SK-N-SH treated with all-trans-retinoic acid at 6 μM for 48 hours (cell line): Measurements from ENCODE around the gene UBXN10.
"Not testable (repeated sequence)": the region's sequence is repeated elsewhere in the genome, so short reads cannot be mapped to it uniquely, and the experiment has no call there.

Experiments used
- ATAC-seq: fragments of 200-7000 bp; cut with Tn5 transposase; 3 replicates; pipeline ENCODE4 v1.9.1; 2020; ENCODE audit warnings: mild to moderate bottlenecking, moderate library complexity
- ARNTL ChIP-seq: fragments of 450-650 bp; formaldehyde crosslinking; IDR thresholded peaks from 2 replicates; pipeline ENCODE4 v1.5.0; 2020; ENCODE audit warnings: low read depth, mild to moderate bottlenecking, moderate library complexity, borderline replicate concordance
- CSDC2 ChIP-seq: fragments of 250-450 bp; sonication (Bioruptor Pico); IDR thresholded peaks from 2 replicates; pipeline ENCODE4 v1.5.0; 2020; ENCODE audit warnings: mild to moderate bottlenecking, moderate library complexity
- ESRRG ChIP-seq: fragments of 250-450 bp; sonication (Bioruptor Pico); IDR thresholded peaks from 2 replicates; pipeline ENCODE4 v1.6.1; 2021; ENCODE audit warnings: mild to moderate bottlenecking
- ISL1 ChIP-seq: fragments of 250-450 bp; sonication (Bioruptor Pico); IDR thresholded peaks from 2 replicates; pipeline ENCODE4 v2.1.2; 2022; ENCODE audit warnings: mild to moderate bottlenecking, moderate library complexity
- OSR1 ChIP-seq: fragments of 250-450 bp; sonication (Bioruptor Pico); IDR thresholded peaks from 2 replicates; pipeline ENCODE4 v1.8.0; 2022; ENCODE audit warnings: moderate library complexity, mild to moderate bottlenecking, inconsistent platforms
- PPARA ChIP-seq: fragments of 250-450 bp; sonication (Bioruptor Pico); IDR thresholded peaks from 2 replicates; pipeline ENCODE4 v1.5.0; 2020; ENCODE audit warnings: mild to moderate bottlenecking, borderline replicate concordance
- RARB ChIP-seq: fragments of 250-450 bp; sonication (Bioruptor Pico); IDR thresholded peaks from 2 replicates; pipeline ENCODE4 v1.8.0; 2021; ENCODE audit warnings: mild to moderate bottlenecking, moderate library complexity
- SNAI2 ChIP-seq: fragments of 250-450 bp; sonication (Bioruptor Pico); IDR thresholded peaks from 2 replicates; pipeline ENCODE4 v1.5.0; 2020; ENCODE audit warnings: mild to moderate bottlenecking, moderate library complexity
- TCF4 ChIP-seq: fragments of 250-450 bp; sonication (Bioruptor Pico); IDR thresholded peaks from 2 replicates; pipeline ENCODE4 v1.8.0; 2021; ENCODE audit warnings: mild to moderate bottlenecking, moderate library complexity, borderline replicate concordance
- ZC3H10 ChIP-seq: fragments of 250-450 bp; sonication (Bioruptor Pico); IDR thresholded peaks from 2 replicates; pipeline ENCODE4 v1.5.1; 2021; ENCODE audit warnings: mild to moderate bottlenecking, moderate library complexity
- ZFP3 ChIP-seq: fragments of 250-450 bp; sonication (Bioruptor Pico); IDR thresholded peaks from 2 replicates; pipeline ENCODE4 v1.5.0; 2020; ENCODE audit warnings: mild to moderate bottlenecking, moderate library complexity
- ZFP30 ChIP-seq: fragments of 450-650 bp; formaldehyde crosslinking; IDR thresholded peaks from 2 replicates; pipeline ENCODE4 v1.5.0; 2022; ENCODE audit warnings: mild to moderate bottlenecking, moderate library complexity
- ZNF565 ChIP-seq: fragments of 450-650 bp; formaldehyde crosslinking; conservative IDR thresholded peaks from 2 replicates; pipeline ENCODE4 v1.5.0; 2020; ENCODE audit warnings: low read depth, mild to moderate bottlenecking, moderate library complexity
- ZNF70 ChIP-seq: fragments of 450-650 bp; formaldehyde crosslinking; IDR thresholded peaks from 2 replicates; pipeline ENCODE4 v1.5.0; 2020; ENCODE audit warnings: mild to moderate bottlenecking, moderate library complexity
- ZNF8 ChIP-seq: fragments of 450-650 bp; formaldehyde crosslinking; IDR thresholded peaks from 2 replicates; pipeline ENCODE4 v1.5.0; 2020; ENCODE audit warnings: mild to moderate bottlenecking, moderate library complexity
- TF ChIP-seq, protein P1 (sequence below): fragments of 250-450 bp; sonication (Bioruptor Pico); IDR thresholded peaks from 2 replicates; pipeline ENCODE4 v1.5.1; 2020; ENCODE audit warnings: low read depth, mild to moderate bottlenecking, moderate library complexity
- TF ChIP-seq, protein P2 (sequence below): fragments of 250-450 bp; sonication (Bioruptor Pico); IDR thresholded peaks from 2 replicates; pipeline ENCODE4 v1.5.1; 2021; ENCODE audit warnings: mild to moderate bottlenecking, moderate library complexity
- TF ChIP-seq, protein P3 (sequence below): fragments of 250-450 bp; sonication (Bioruptor Pico); IDR thresholded peaks from 2 replicates; pipeline ENCODE4 v1.8.0; 2020; ENCODE audit warnings: mild to moderate bottlenecking, moderate library complexity, borderline replicate concordance
- TF ChIP-seq, protein P4 (sequence below): fragments of 250-450 bp; sonication (Bioruptor Pico); IDR thresholded peaks from 2 replicates; pipeline ENCODE4 v1.5.0; 2020; ENCODE audit warnings: mild to moderate bottlenecking, moderate library complexity

UBXN10 gene

DNA sequence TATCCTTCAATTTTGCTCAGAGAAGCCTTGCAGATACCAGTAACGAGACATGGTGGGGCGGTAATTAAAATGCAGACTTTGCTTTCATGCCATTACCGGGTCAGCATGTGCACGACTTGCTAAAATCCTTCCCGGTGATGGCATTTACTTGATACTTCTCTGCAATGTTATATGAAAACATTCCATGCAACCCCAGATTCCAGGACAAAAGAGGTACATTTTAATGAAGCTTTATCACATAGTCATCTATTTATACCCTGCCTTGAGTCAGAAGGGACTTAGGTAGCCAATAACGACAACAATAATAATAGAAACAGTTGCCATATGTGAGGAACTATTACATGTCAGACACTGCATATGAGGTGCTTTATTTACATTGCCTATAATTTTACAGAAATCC, 29.8 kb downstream of the UBXN10 start:
- no peak for ATAC-seq

DNA sequence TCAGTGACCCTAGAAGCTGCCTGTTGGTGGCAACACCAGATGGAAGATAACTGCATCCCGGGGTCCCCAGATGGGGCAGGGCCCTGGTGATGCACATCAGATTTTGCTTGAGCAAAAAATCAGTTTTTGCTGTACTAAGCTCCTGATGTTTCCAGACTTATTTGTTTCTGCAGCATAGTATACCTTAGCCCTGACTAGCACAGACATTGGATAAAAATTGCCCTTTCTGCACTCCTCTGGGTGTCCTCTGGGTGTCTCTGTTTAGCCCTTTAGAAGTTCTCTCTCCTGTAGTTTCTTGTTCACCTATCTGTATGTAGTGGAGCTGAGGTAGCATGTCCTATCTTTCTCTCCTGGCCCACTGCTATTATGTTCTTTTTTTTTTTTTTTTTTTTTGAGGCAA, 30.7 kb downstream of the UBXN10 start:
- peak; percentile 64 for ATAC-seq
- TF ChIP-seq, protein P1, sequence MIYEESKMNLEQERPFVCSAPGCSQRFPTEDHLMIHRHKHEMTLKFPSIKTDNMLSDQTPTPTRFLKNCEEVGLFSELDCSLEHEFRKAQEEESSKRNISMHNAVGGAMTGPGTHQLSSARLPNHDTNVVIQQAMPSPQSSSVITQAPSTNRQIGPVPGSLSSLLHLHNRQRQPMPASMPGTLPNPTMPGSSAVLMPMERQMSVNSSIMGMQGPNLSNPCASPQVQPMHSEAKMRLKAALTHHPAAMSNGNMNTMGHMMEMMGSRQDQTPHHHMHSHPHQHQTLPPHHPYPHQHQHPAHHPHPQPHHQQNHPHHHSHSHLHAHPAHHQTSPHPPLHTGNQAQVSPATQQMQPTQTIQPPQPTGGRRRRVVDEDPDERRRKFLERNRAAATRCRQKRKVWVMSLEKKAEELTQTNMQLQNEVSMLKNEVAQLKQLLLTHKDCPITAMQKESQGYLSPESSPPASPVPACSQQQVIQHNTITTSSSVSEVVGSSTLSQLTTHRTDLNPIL (CRISPR knock-in tag), result no peak
- TF ChIP-seq ZC3H10 (CRISPR knock-in tag) (no peak), ZFP3 (CRISPR knock-in tag) (no peak), ARNTL (no peak), ZNF565 (no peak)
- TF ChIP-seq, protein P2, sequence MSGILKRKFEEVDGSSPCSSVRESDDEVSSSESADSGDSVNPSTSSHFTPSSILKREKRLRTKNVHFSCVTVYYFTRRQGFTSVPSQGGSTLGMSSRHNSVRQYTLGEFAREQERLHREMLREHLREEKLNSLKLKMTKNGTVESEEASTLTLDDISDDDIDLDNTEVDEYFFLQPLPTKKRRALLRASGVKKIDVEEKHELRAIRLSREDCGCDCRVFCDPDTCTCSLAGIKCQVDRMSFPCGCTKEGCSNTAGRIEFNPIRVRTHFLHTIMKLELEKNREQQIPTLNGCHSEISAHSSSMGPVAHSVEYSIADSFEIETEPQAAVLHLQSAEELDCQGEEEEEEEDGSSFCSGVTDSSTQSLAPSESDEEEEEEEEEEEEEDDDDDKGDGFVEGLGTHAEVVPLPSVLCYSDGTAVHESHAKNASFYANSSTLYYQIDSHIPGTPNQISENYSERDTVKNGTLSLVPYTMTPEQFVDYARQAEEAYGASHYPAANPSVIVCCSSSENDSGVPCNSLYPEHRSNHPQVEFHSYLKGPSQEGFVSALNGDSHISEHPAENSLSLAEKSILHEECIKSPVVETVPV, result no peak

More for the DNA sequence above, 29.8 kb downstream of the UBXN10 start:
- TF ChIP-seq ZNF8 (no peak), CSDC2 (CRISPR knock-in tag) (no peak), ESRRG (CRISPR knock-in tag) (no peak), TCF4 (no peak), ZFP30 (no peak), ZC3H10 (CRISPR knock-in tag) (no peak), RARB (CRISPR knock-in tag) (no peak), ZNF70 (CRISPR knock-in tag) (no peak), ISL1 (CRISPR knock-in tag) (no peak), OSR1 (CRISPR knock-in tag) (no peak), ZNF565 (no peak), SNAI2 (no peak), PPARA (no peak)
- TF ChIP-seq, protein P3, sequence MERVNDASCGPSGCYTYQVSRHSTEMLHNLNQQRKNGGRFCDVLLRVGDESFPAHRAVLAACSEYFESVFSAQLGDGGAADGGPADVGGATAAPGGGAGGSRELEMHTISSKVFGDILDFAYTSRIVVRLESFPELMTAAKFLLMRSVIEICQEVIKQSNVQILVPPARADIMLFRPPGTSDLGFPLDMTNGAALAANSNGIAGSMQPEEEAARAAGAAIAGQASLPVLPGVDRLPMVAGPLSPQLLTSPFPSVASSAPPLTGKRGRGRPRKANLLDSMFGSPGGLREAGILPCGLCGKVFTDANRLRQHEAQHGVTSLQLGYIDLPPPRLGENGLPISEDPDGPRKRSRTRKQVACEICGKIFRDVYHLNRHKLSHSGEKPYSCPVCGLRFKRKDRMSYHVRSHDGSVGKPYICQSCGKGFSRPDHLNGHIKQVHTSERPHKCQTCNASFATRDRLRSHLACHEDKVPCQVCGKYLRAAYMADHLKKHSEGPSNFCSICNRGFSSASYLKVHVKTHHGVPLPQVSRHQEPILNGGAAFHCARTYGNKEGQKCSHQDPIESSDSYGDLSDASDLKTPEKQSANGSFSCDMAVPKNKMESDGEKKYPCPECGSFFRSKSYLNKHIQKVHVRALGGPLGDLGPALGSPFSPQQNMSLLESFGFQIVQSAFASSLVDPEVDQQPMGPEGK (CRISPR knock-in tag), result no peak
- TF ChIP-seq, protein P1 (CRISPR knock-in tag), result no peak
- TF ChIP-seq, protein P2, result no peak

DNA sequence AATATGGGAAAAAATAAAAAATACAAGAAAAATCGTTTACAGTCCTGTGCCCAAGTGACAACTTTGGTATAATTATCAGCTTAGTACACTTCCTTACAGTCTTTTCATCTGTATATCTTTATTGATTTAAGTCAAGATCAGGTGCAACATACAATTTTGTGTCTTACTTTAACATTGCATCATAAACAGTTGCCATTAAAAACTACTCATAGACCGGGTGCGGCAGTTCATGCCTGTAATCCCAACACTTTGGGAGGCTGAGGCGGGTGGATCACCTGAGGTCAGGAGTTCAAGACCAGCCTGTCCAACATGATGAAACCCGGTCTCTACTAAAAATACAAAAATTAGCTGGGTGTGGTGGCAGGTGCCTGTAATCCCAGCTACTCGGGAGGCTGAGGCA, 33.2 kb downstream of the UBXN10 start:
- not testable (repeated sequence) for ATAC-seq

DNA sequence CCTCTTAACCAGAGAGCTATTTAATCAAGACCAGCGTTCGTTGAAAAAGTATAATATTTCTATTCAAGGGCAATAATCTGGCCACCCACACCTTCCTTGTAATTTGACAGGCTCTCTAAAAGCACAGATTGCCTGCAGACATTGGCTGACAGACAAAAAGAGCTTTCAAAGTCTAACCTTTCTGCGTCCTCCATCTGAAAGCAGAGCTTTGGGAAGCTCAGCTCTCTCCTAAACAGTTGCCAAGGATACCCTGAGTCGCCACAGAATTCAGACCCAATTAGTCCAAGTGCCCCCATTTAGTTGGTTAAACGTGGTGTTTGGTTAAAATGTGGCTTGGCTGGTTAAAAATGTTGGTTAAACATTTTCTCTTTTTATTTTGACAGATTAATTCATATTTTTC, 34.1 kb downstream of the UBXN10 start:
- TF ChIP-seq, protein P4, sequence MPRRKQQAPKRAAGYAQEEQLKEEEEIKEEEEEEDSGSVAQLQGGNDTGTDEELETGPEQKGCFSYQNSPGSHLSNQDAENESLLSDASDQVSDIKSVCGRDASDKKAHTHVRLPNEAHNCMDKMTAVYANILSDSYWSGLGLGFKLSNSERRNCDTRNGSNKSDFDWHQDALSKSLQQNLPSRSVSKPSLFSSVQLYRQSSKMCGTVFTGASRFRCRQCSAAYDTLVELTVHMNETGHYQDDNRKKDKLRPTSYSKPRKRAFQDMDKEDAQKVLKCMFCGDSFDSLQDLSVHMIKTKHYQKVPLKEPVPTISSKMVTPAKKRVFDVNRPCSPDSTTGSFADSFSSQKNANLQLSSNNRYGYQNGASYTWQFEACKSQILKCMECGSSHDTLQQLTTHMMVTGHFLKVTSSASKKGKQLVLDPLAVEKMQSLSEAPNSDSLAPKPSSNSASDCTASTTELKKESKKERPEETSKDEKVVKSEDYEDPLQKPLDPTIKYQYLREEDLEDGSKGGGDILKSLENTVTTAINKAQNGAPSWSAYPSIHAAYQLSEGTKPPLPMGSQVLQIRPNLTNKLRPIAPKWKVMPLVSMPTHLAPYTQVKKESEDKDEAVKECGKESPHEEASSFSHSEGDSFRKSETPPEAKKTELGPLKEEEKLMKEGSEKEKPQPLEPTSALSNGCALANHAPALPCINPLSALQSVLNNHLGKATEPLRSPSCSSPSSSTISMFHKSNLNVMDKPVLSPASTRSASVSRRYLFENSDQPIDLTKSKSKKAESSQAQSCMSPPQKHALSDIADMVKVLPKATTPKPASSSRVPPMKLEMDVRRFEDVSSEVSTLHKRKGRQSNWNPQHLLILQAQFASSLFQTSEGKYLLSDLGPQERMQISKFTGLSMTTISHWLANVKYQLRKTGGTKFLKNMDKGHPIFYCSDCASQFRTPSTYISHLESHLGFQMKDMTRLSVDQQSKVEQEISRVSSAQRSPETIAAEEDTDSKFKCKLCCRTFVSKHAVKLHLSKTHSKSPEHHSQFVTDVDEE (CRISPR knock-in tag), result no peak
- ATAC-seq, result no peak
